ENCODE measurements around the gene COMT. TPM values are rescaled to one million over a fixed set of nuclear protein-coding genes. Genes with fewer than 3 reads are reported as not detected.
A peak's percentile ranks its signal among the peaks of the same experiment; 100 is the strongest.
"Not testable (repeated sequence)": the region's sequence is repeated elsewhere in the genome, so short reads cannot be mapped to it uniquely, and the experiment has no call there.

Gene COMT
- polyA plus RNA-seq, 12 donors = 54.0 to 93.5 (median 66.3) TPM; not detected in 1

DNA sequence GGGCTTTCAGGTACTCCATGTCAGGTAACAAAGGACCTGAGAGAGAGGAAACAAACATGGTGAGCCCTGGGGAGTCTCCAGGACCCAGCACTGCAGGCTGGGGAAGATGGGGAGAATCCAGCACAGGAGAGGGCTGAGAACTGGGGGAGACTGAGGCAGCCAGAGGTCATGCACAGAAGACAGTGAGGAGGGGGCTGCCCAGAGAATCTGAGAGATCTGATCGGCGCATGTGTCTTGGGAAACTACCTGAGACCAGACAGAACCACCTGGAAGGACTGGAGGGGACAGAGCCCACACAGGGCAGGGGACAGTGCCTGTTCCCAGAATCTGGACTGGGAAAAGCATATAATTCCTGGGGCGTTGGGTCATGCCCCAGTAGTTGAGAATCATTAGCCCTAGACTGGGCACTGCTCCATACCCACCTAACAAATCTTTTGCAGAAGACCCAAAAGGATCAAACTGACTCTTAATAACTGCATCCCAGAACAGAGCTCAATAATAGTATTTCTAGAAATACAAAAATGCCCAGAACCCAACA lies 20.0 kb upstream of the COMT start:
- no peak for DNase-seq

DNA sequence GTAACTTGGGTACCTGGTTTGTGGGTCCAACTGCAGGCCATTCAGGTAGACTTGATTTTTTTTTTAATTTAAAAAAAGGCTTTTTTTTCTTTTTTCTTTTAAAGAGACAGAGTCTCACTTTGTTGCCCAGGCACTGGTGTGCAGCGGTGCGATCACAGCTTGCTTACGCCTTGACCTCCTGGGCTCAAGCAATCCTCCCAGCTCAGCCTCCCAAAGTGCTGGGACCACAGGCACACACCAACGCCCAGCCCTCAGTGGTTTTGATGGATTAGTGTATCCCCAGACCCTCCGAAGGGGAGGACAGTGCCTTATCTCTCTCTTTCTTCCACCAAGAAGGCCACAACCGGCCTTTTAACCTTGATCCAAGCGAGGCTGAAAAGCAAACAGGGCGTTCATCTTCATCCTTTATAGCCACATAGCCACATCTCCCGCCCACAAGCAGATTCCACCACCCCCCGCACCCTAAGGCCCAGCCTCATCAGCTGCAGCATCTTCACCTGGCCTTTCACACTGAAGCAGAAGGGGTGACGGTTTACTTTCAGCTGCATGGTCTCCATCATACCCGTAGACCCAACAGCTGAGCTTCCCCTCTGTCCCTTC lies 17.6 kb upstream of the COMT start:
- DNase-seq = no peak

- DNase-seq = not testable (repeated sequence)
Observed at GRCh38 chr22:19926028-19926427, 15.5 kb upstream of the COMT start.

DNA sequence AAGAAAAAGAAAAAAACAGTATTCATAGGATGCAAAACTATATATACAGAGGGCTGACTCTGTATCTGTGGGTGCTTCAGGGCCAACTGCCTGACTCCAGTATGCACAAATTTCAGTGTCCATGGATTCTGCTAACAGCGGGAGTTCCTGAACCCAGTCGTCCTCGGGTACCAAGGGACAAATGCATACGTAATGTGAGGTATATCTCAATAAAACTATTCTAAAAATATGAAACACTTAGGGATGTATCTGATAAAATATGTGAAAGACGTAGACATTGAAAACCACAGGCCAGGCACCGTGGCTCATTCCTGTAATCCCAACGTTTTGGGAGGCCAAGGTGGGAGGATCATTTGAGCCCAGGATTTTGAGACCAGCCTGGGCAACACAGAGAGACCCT lies 13.9 kb upstream of the COMT start:
- no peak for DNase-seq

DNA sequence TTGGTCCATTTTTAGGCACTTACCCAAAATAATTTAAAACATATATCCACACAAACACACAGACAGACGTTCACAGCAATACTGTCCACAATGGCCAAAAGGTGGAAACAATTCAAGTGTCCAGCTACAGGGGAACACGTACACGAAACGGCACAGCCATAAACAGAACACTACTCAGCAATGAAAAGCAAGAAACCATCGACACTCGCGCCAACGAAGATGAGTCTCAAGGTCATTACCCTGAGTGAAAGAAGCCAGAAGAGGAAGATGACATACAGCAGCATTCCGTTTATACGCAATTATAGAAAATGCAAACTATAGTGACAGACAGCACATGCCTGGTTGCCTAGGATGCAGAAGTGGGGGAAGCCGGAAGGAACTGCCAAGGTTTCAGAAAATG lies 13.4 kb upstream of the COMT start:
- DNase-seq = no peak

- no peak for DNase-seq
Observed at GRCh38 chr22:19929586-19930550, 11.7 kb upstream of the COMT start.

DNA sequence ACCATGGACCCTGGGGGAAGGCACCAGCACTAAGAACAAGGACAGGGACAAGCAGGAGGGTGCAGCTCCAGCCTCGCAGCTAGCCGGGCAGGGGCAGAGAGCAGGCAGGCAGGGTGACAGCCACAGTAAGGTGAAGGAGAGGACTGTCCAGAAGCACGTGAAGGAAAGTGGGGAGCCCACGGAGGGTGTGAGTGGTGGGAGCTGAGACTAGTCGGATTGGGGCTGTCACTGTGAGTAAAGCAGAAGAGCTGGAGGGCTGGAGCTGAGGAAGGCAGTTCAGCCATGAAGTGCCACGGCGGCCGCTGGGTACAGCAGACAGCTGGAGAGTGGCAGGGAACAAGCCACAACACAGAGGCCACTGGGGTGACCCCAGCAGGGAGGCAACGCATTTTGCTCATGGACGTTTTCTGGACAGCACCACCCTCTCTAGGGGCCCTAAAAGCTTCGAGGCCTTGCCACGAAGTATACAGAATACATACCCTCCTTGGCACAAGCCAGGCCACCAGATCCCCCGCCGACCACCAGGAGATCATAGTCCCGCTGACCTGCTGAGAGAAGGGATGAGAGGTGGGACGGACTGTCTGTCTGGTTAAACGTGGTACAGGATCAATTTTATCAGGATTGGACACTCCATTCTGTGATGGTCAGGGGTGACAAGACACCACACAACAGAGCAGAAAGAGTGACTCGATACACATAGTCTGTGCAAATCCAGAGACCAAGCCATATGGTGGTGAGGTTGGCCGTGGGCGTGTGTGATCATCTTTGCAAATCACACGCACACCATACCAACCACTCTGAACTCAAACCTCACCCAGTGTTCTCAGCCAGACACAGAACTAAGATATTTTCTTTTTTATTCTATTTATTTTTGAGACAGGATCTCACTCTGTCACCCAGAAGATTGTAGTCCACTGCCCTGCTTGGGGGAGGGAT lies 10.8 kb upstream of the COMT start:
- no peak for DNase-seq

- no peak for DNase-seq
Observed at GRCh38 chr22:19931514-19931913, 10.1 kb upstream of the COMT start.

- DNase-seq = no peak
Observed at GRCh38 chr22:19932367-19933206, 9.0 kb upstream of the COMT start.

- DNase-seq = no peak
Observed at GRCh38 chr22:19933341-19934241, 8.0 kb upstream of the COMT start.

GRCh38 chr22:19935123-19935718 lies 6.4 kb upstream of the COMT start:
- not testable (repeated sequence) for DNase-seq

- DNase-seq = no peak
Observed at GRCh38 chr22:19936513-19936912, 5.1 kb upstream of the COMT start.

GRCh38 chr22:19937616-19938473 lies 3.7 kb upstream of the COMT start:
- no peak for DNase-seq

DNA sequence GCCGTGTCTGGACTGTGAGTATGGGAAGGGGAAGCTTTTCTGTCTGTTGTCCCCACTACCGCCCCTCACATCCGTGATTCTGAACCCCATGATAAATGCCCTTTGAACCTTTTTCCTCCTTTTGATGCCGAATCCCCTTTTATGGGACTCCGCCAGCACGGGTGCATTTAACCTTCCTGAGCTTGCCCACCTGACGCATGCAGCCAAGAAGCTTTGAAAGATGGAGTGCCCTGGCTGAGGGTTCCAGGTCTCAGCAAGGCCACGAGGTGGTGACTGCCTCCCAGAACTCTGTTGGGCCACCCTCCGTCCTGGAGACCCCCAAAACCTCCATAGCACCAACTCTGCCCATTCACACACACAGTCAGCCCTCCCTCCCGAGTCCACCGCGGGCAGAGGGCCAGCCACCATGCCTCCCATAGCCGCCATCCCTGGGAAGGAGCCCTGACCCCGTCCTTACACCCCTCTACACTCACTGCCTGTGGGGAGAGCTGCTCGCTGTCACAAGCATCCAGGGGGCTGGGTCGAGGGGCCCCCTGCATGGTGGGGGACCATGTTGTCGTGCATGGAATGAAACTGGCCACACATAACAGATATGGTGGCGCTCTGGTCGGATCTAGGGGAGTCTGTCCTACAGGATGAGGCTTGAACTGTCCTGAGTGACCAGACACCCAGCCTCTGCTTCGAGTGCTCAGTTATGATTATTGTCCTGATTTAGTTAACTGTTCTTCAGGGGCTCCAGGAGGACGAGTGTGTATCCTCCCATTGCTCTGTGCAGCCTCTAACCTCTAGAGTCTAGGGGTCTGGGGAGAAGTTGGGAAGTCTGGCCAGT lies 822 bp upstream of the COMT start:
- DNase-seq = no peak

DNA sequence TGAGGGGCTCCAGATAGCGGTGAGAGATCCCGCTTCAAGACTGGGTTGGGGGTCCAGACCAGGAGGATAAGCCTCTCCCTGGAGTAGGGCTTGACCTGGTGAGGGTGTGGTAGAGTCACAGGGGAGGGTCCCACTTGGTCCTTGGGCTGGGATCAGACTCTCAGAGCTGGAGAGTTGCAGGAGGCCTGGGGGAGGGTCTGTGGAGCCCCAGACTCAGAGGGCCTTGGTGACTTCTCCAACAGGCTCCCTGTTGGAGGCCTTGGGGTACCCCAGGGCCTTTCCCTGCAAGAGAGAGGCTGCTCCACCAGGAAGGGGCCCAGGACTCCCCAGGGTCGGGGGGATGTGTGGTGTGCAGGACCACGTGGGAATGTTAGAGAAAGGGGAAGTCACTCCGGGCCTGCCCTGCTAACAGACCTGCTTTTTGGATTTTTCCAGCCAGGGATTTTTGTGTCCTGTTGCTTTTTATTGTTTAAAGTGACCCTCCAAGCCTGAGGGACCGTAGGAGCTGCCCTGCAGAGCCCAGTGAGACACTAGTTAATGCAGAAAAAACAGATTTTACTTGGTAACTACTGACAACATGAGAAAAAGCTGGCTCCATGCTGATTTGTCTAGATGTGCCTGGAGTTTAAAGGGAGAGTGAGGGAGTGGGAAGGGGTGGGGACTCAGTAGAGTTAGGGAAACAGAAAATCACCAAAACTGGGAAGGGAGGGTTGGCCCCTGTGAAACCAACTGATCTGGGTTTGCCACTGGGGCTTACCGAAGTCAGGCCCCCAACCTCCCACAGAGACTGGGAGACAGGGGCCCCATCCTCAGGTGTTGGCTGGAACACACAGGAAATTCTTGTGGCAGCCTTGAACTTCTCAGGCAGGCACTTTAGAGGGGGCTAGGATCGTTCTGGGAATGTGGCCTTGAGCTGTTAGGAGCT lies 847 bp downstream of the COMT start:
- DNase-seq = peak; percentile 81
